Endothelial cell of umbilical vein (primary cell): ENCODE results near the gene ASPSCR1. TPM values are rescaled to one million over a fixed set of nuclear protein-coding genes. Genes with fewer than 3 reads are reported as not detected.

Source experiments
- BruUV-seq: library from RNA; stranded (reverse); fragments of 400-500 nt; replicated peaks from 2 replicates; lab custom pipeline; 2021; lab: Mats Ljungman, UMichigan
- CTCF ChIA-PET: fragments of 300-600, 350-600 bp; sonication (Branson Sonifier 250); formaldehyde crosslinking; loops from one replicate; lab custom pipeline; 2021; ENCODE audit warnings: antibody characterized with exemption, inconsistent platforms; lab: Charles Lee
- POLR2A ChIA-PET: fragments of 300-600, 350-600 bp; sonication (Branson Sonifier 250); formaldehyde crosslinking; loops from one replicate; lab custom pipeline; 2021; ENCODE audit warnings: antibody characterized with exemption, inconsistent platforms; lab: Charles Lee
- DNase-seq: peaks from one replicate; pipeline ENCODE4 v3.0.0-alpha.2; 2011; ENCODE audit warnings: low read depth, low spot score
- FAIRE-seq: peaks from 2 replicates; lab custom pipeline; 2011; peaks lifted over from hg19 to GRCh38; lab: Jason Lieb, UNC
- H2AFZ ChIP-seq: 2 replicates; pipeline ENCODE4 v1.6.0; 2012; ENCODE audit warnings: low read depth, low read length, control low read depth, inconsistent platforms
- H3K27ac ChIP-seq: 2 replicates; pipeline ENCODE4 v1.5.1; 2011; ENCODE audit warnings: low read depth, mild to moderate bottlenecking, control low read depth, low read length, moderate library complexity; ENCODE audit not compliant: insufficient read depth
- H3K27me3 ChIP-seq, 2 experiments: 2 replicates each; pipeline versions ENCODE4 v1.6.0 to v1.6.1; 2011; ENCODE audit warnings: low read length in 2 of 2, mixed read lengths in 1 of 2; ENCODE audit not compliant: control insufficient read depth in 2 of 2, insufficient read depth in 2 of 2
- H3K36me3 ChIP-seq, 2 experiments: 2 replicates in 1 of 2; 3 replicates in 1 of 2; pipeline ENCODE4 v1.5.1; 2011; ENCODE audit warnings: low read length in 2 of 2, mild to moderate bottlenecking in 1 of 2, moderate library complexity in 1 of 2; ENCODE audit not compliant: control insufficient read depth in 2 of 2, insufficient read depth in 2 of 2; ENCODE audit errors: extremely low read depth in 1 of 2
- H3K4me1 ChIP-seq: 3 replicates; pipeline ENCODE4 v1.5.1; 2011; ENCODE audit warnings: mild to moderate bottlenecking, low read length; ENCODE audit not compliant: control insufficient read depth, insufficient read depth; ENCODE audit errors: extremely low read depth
- H3K4me2 ChIP-seq: 2 replicates; pipeline ENCODE4 v1.6.1; 2011; ENCODE audit warnings: low read length, control low read depth, mixed read lengths; ENCODE audit not compliant: insufficient read depth
- H3K4me3 ChIP-seq, 3 experiments: fragments of 200-600 bp in 1 of 3; sonication (generic), shearing (Covaris generic) in 1 of 3; replicated peaks in 1 of 3; 2 replicates each; pipeline ENCODE4 v1.5.1; 2011 to 2016; ENCODE audit warnings: control low read depth in 3 of 3, low read length in 3 of 3, mild to moderate bottlenecking in 2 of 3, inconsistent platforms in 1 of 3, low read depth in 1 of 3, moderate library complexity in 1 of 3; ENCODE audit not compliant: insufficient read depth in 1 of 3
- H3K79me2 ChIP-seq: 2 replicates; pipeline ENCODE4 v1.6.0; 2012; ENCODE audit warnings: low read length, inconsistent platforms; ENCODE audit not compliant: control insufficient read depth, insufficient read depth
- H3K9ac ChIP-seq: replicated peaks from 2 replicates; pipeline ENCODE3; 2011; ENCODE audit warnings: low read length, control low read depth; ENCODE audit not compliant: insufficient read depth; ENCODE audit errors: extremely low read depth
- H3K9me1 ChIP-seq: replicated peaks from 3 replicates; pipeline ENCODE4 v1.6.0; 2011; ENCODE audit warnings: mild to moderate bottlenecking, low read length; ENCODE audit not compliant: control insufficient read depth, insufficient read depth; ENCODE audit errors: extremely low read depth
- H3K9me3 ChIP-seq: replicated peaks from 2 replicates; pipeline ENCODE4 v1.5.1; 2012; ENCODE audit warnings: low read length, inconsistent platforms; ENCODE audit not compliant: control insufficient read depth, insufficient read depth
- H4K20me1 ChIP-seq: replicated peaks from 2 replicates; pipeline ENCODE3; 2011; ENCODE audit warnings: mild to moderate bottlenecking, low read length; ENCODE audit not compliant: control insufficient read depth, insufficient read depth; ENCODE audit errors: extremely low read depth
- EZH2 ChIP-seq: IDR thresholded peaks from 2 replicates; pipeline ENCODE4 v1.6.1; 2012; ENCODE audit warnings: borderline replicate concordance, low read depth, mild to moderate bottlenecking, moderate library complexity, low read length, inconsistent platforms; ENCODE audit not compliant: severe bottlenecking
- FOS ChIP-seq: IDR thresholded peaks from 2 replicates; pipeline ENCODE4 v1.6.1; 2011; ENCODE audit warnings: mild to moderate bottlenecking, low read length, moderate library complexity, borderline replicate concordance; ENCODE audit not compliant: insufficient read depth
- GATA2 ChIP-seq: IDR thresholded peaks from 2 replicates; pipeline ENCODE4 v1.7.0; 2011; ENCODE audit warnings: low read depth, mild to moderate bottlenecking, moderate library complexity, mixed read lengths, low read length; ENCODE audit not compliant: insufficient read length, insufficient read depth
- JUN ChIP-seq: IDR thresholded peaks from 2 replicates; pipeline ENCODE4 v1.6.1; 2011; ENCODE audit warnings: borderline replicate concordance, low read depth; ENCODE audit not compliant: insufficient read length, insufficient read depth
- MYC ChIP-seq: IDR thresholded peaks from one replicate; pipeline ENCODE4 v1.6.1; 2011; ENCODE audit warnings: mild to moderate bottlenecking, low read depth, low read length
- POLR2A ChIP-seq: IDR thresholded peaks from 2 replicates; pipeline ENCODE4 v1.6.1; 2012; ENCODE audit warnings: low read depth, mild to moderate bottlenecking, control low read depth, low read length
- POLR2AphosphoS5 ChIP-seq: IDR thresholded peaks from 2 replicates; pipeline ENCODE4 v1.6.1; 2012; ENCODE audit warnings: low read depth, mild to moderate bottlenecking, control low read depth, low read length, moderate library complexity; ENCODE audit not compliant: insufficient read depth
- dilution Hi-C: fragments of 300-500 bp; cut with MboI; formaldehyde crosslinking; loops from one replicate; pipeline ENCODE4 v1.15.0; 2019; ENCODE audit warnings: low sequenced_read_pairs; ENCODE audit not compliant: extremely low pct_ligation_motif_present
- intact Hi-C: fragments of 100-400 bp; cut with micrococcal nuclease; formaldehyde crosslinking; loops from one replicate; pipeline ENCODE4 v1.10.0; 2022
- polyA plus RNA-seq, 4 experiments: library from polyadenylated mRNA; depleted of rRNA in 3 of 4; stranded (reverse) in 3 of 4; unstranded in 1 of 4; fragments of >200 nt; gene quantifications; 2 replicates each; pipeline versions ENCODE4 v1.2.1 to v1.2.3, GENCODE V29; 2011 to 2012; ENCODE audit warnings: missing spikeins in 1 of 4
- total RNA-seq: library from RNA; stranded (reverse); gene quantifications from 2 replicates; pipeline ENCODE4 v1.2.3, GENCODE V29; 2021
- TF ChIP-seq, protein P1 (sequence below): IDR thresholded peaks from 2 replicates; pipeline ENCODE4 v1.6.1; 2011; ENCODE audit not compliant: insufficient read depth, insufficient read length
- TF ChIP-seq, protein P2 (sequence below), 2 donors: IDR thresholded peaks; 1 replicate in 1 of 2; 2 replicates in 1 of 2; pipeline ENCODE4 v1.5.1; 2011; ENCODE audit warnings: low read length in 2 of 2, mild to moderate bottlenecking in 2 of 2, moderate library complexity in 2 of 2, control low read depth in 1 of 2, inconsistent platforms in 1 of 2, low read depth in 1 of 2; ENCODE audit not compliant: insufficient read depth in 1 of 2; ENCODE audit errors: extremely low read depth in 1 of 2

The ASPSCR1 gene
- total and polyA plus RNA-seq, 2 donors (not counting 3 experiments of a cell fraction or from before 2014, with no cell fraction given), result 24.8 to 36.5 TPM

DNA sequence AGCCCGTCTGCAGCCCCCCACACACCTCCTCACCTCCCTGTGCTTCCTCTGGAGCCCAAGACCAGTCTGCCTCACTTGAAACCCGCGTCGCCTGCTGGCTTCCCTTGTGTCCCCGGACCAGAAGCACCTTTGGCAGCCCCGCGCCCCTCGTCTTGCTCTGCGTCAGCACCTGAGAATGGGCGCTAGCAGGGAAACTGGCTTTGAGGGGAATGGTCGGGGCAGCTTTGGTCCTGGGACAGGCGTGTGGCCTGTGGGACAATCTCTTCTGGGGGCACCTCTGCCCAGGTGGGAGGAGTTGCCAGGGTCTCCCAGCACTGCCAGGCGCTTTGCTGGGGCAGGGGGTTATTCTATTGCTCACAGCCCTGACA lies 46.3 kb upstream of the ASPSCR1 start:
- H3K27ac ChIP-seq, result no peak overlapping the region
- peaks cover 6% of the 10 kb centered on the region for H3K4me1 ChIP-seq
- POLR2A ChIA-PET, result no interaction called here
- H3K79me2 ChIP-seq, result peaks cover 13% of the 10 kb centered on the region
- DNase-seq (no peak), FAIRE-seq (no peak)
- no peaks in the 10 kb centered on the region for H4K20me1 ChIP-seq
- H3K4me2 ChIP-seq, result no peak overlapping the region
- H3K9ac ChIP-seq, result no peak overlapping the region
- peaks cover 0 to 5% of the 10 kb centered on the region in 2 experiments for H3K36me3 ChIP-seq
- CTCF ChIA-PET, result interaction anchor here (1.2 kb wide), 1 partner anchor 89 kb away, joined by 4 read pairs; no protein-coding TSS in a partner anchor
- no peaks in the 10 kb centered on the region for H3K9me1 ChIP-seq
- intact Hi-C loops (no loop called here), dilution Hi-C loops (no loop called here)
- H3K27me3 ChIP-seq, result no peaks in the 10 kb centered on the region
- no TSS peak for BruUV-seq
- peak; percentile 6 for TF ChIP-seq POLR2AphosphoS5
- no peak for TF ChIP-seq MYC
- H2AFZ ChIP-seq, result no peak overlapping the region
- no peak overlapping the region for H3K4me3 ChIP-seq
- H3K9me3 ChIP-seq, result no peaks in the 10 kb centered on the region

DNA sequence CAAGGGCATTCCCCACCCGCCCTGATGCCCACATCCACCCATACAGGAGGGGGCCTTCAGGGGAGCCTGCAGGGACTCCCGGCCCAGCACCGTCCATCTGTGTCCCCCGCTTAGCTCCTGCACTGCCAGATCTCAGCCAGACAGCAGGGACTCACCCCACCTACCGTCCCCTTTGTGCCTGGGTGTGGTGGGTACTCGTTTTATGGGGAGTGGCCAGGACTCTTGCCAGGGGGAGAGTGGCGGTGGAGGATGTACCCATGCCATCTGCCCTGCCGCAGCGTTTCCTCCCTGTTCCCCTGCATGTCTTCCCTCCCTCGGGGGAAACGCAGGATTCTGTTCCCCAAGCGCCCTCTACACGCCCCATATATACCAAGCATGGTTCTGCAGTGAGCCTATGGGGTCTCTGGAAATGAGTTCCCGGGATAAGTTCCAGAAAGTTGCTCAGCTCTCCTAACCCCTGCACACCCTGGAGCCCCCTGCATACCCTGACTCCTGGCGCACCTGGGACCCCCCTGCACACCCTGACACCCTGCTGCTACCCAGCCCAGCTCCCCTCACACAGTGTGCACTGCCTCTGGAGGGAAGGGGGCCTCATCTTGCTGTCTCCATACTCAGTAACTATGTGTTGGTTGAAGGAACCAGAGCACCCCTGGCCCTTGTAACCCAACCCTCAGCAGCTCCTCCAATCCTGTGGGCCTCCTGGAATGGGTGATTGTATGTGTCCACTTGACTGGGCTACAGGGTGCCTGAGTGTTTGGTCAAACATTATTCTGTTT lies 45.7 kb upstream of the ASPSCR1 start:
- ChIA-PET POLR2A (no interaction called here), CTCF (interaction anchor here (1.2 kb wide), 1 partner anchor 88 kb away, joined by 4 read pairs; no protein-coding TSS in a partner anchor)

More for the DNA sequence above, 45.7 kb upstream of the ASPSCR1 start:
- DNase-seq (no peak), FAIRE-seq (no peak)
- intact Hi-C loops (no loop called here), dilution Hi-C loops (no loop called here)
- H3K9ac ChIP-seq, result no peak overlapping the region
- peaks cover 12% of the 10 kb centered on the region for H3K79me2 ChIP-seq
- no TSS peak for BruUV-seq
- H4K20me1 ChIP-seq, result no peaks in the 10 kb centered on the region
- peaks cover 7% of the 10 kb centered on the region for H3K4me1 ChIP-seq
- H3K9me1 ChIP-seq, result no peaks in the 10 kb centered on the region
- H3K9me3 ChIP-seq, result no peaks in the 10 kb centered on the region
- peaks cover 0 to 5% of the 10 kb centered on the region in 2 experiments for H3K36me3 ChIP-seq
- TF ChIP-seq POLR2A (no peak), GATA2 (no peak), MYC (no peak), JUN (no peak), FOS (no peak), EZH2 (no peak), POLR2AphosphoS5 (no peak)
- TF ChIP-seq, protein P1, sequence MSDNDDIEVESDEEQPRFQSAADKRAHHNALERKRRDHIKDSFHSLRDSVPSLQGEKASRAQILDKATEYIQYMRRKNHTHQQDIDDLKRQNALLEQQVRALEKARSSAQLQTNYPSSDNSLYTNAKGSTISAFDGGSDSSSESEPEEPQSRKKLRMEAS, result no peak
- TF ChIP-seq, protein P2, sequence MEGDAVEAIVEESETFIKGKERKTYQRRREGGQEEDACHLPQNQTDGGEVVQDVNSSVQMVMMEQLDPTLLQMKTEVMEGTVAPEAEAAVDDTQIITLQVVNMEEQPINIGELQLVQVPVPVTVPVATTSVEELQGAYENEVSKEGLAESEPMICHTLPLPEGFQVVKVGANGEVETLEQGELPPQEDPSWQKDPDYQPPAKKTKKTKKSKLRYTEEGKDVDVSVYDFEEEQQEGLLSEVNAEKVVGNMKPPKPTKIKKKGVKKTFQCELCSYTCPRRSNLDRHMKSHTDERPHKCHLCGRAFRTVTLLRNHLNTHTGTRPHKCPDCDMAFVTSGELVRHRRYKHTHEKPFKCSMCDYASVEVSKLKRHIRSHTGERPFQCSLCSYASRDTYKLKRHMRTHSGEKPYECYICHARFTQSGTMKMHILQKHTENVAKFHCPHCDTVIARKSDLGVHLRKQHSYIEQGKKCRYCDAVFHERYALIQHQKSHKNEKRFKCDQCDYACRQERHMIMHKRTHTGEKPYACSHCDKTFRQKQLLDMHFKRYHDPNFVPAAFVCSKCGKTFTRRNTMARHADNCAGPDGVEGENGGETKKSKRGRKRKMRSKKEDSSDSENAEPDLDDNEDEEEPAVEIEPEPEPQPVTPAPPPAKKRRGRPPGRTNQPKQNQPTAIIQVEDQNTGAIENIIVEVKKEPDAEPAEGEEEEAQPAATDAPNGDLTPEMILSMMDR (IDR thresholded peaks at IDR 0.05; ENCODE audit: extremely low read depth in 1 of 2, insufficient read depth in 1 of 2, low read depth in 1 of 2, low read length in 2 of 2), result no peak
- H2AFZ ChIP-seq, result no peak overlapping the region
- H3K27ac ChIP-seq, result no peak overlapping the region
- H3K4me2 ChIP-seq, result no peak overlapping the region
- no peaks in the 10 kb centered on the region for H3K27me3 ChIP-seq
- H3K4me3 ChIP-seq, result no peak overlapping the region
